IMR-90 (cell line): Measurements from ENCODE around the gene GTF2A1. TPM values are rescaled to one million over a fixed set of nuclear protein-coding genes. Genes with fewer than 3 reads are reported as not detected.

ENCODE experiments used
- ATAC-seq: fragments of 200-7000 bp; cut with Tn5 transposase; 2 replicates; pipeline ENCODE4 v1.9.1; 2020; ENCODE audit warnings: low read depth, mild to moderate bottlenecking, moderate library complexity
- BruUV-seq: library from RNA; stranded (reverse); fragments of 400-500 nt; replicated peaks from 2 replicates; lab custom pipeline; 2021; lab: Mats Ljungman, UMichigan
- CTCF ChIA-PET: fragments of 300-600 bp; formaldehyde crosslinking; extraction: SDS; loops from one replicate; lab custom pipeline; 2021; ENCODE audit warnings: antibody characterized with exemption; lab: Yijun Ruan, JAX
- POLR2A ChIA-PET: fragments of 300-600 bp; sonication (Branson Sonifier 250); formaldehyde crosslinking; loops from one replicate; lab custom pipeline; 2022; ENCODE audit warnings: antibody characterized with exemption; ENCODE audit not compliant: unreplicated experiment; lab: Charles Lee
- DNase-seq: peaks from one replicate; pipeline ENCODE4 v3.0.0; 2013
- H2AFZ ChIP-seq: replicated peaks from 2 replicates; pipeline ENCODE3; 2013; ENCODE audit warnings: low read length, mild to moderate bottlenecking; ENCODE audit not compliant: poor library complexity
- H2AK5ac ChIP-seq: 2 replicates; pipeline ENCODE4 v1.6.1; 2013; ENCODE audit warnings: low read depth, low read length, inconsistent platforms
- H2AK9ac ChIP-seq: replicated peaks from 2 replicates; pipeline ENCODE3; 2013; ENCODE audit warnings: mild to moderate bottlenecking, low read depth, low read length, moderate library complexity; ENCODE audit not compliant: poor library complexity
- H2BK120ac ChIP-seq: 2 replicates; pipeline ENCODE4 v1.6.1; 2013; ENCODE audit warnings: low read depth, low read length, inconsistent platforms
- H2BK15ac ChIP-seq: 3 replicates; pipeline ENCODE4 v1.6.1; 2013; ENCODE audit warnings: low read depth, low read length, inconsistent platforms
- H2BK20ac ChIP-seq: 2 replicates; pipeline ENCODE4 v1.6.1; 2013; ENCODE audit warnings: low read depth, mild to moderate bottlenecking, inconsistent platforms, low read length, moderate library complexity
- H2BK5ac ChIP-seq: 2 replicates; pipeline ENCODE4 v1.6.1; 2013; ENCODE audit warnings: mild to moderate bottlenecking, low read depth, low read length, inconsistent platforms; ENCODE audit not compliant: poor library complexity, severe bottlenecking
- H3K14ac ChIP-seq: replicated peaks from 2 replicates; pipeline ENCODE4 v1.6.1; 2013; ENCODE audit warnings: low read depth, low read length, inconsistent platforms
- H3K18ac ChIP-seq: 2 replicates; pipeline ENCODE4 v1.6.1; 2013; ENCODE audit warnings: low read depth, low read length, control low read depth
- H3K23ac ChIP-seq: 2 replicates; pipeline ENCODE4 v1.6.1; 2013; ENCODE audit warnings: low read depth, low read length, inconsistent platforms
- H3K27ac ChIP-seq: 2 replicates; pipeline ENCODE4 v1.5.1; 2013; ENCODE audit warnings: mild to moderate bottlenecking, control low read depth, low read length; ENCODE audit not compliant: insufficient read depth
- H3K27me3 ChIP-seq: 2 replicates; pipeline ENCODE4 v1.6.1; 2013; ENCODE audit warnings: low read length; ENCODE audit not compliant: control insufficient read depth, insufficient read depth
- H3K36me3 ChIP-seq: 2 replicates; pipeline ENCODE4 v1.6.1; 2013; ENCODE audit warnings: low read length, mixed read lengths; ENCODE audit not compliant: control insufficient read depth, insufficient read depth
- H3K4ac ChIP-seq: 2 replicates; pipeline ENCODE4 v1.6.1; 2013; ENCODE audit warnings: low read depth, low read length, inconsistent platforms
- H3K4me1 ChIP-seq: 2 replicates; pipeline ENCODE4 v1.6.1; 2013; ENCODE audit warnings: low read length, mixed read lengths; ENCODE audit not compliant: control insufficient read depth, insufficient read depth
- H3K4me2 ChIP-seq: 2 replicates; pipeline ENCODE4 v1.6.1; 2013; ENCODE audit warnings: low read depth, mild to moderate bottlenecking, control low read depth, low read length, moderate library complexity
- H3K4me3 ChIP-seq: 2 replicates; pipeline ENCODE4 v1.5.1; 2013; ENCODE audit warnings: low read depth, mild to moderate bottlenecking, control low read depth, low read length, moderate library complexity; ENCODE audit not compliant: insufficient read depth
- H3K56ac ChIP-seq: 2 replicates; pipeline ENCODE4 v1.6.1; 2013; ENCODE audit warnings: low read length, inconsistent platforms; ENCODE audit not compliant: insufficient read depth; ENCODE audit errors: extremely low read depth
- H3K79me1 ChIP-seq, 2 experiments: 2 replicates each; pipeline ENCODE4 v1.6.1; 2013; ENCODE audit warnings: low read length in 2 of 2, inconsistent platforms in 1 of 2, low read depth in 1 of 2
- H3K9ac ChIP-seq: 2 replicates; pipeline ENCODE4 v1.6.1; 2013; ENCODE audit warnings: low read depth, low read length, control low read depth
- H3K9me1 ChIP-seq: 2 replicates; pipeline ENCODE4 v1.6.1; 2013; ENCODE audit warnings: low read length, inconsistent platforms; ENCODE audit not compliant: insufficient read depth
- H3K9me3 ChIP-seq: 2 replicates; pipeline ENCODE4 v1.6.1; 2013; ENCODE audit warnings: low read length; ENCODE audit not compliant: control insufficient read depth, insufficient read depth
- H4K20me1 ChIP-seq: 2 replicates; pipeline ENCODE4 v1.6.1; 2013; ENCODE audit warnings: low read length, inconsistent platforms; ENCODE audit not compliant: insufficient read depth
- H4K5ac ChIP-seq: 2 replicates; pipeline ENCODE4 v1.6.1; 2013; ENCODE audit warnings: mild to moderate bottlenecking, low read depth, low read length, control low read depth
- H4K8ac ChIP-seq, 2 experiments: 2 replicates each; pipeline ENCODE4 v1.6.1; 2013; ENCODE audit warnings: low read depth in 2 of 2, low read length in 2 of 2, control low read depth in 1 of 2, inconsistent platforms in 1 of 2
- H4K91ac ChIP-seq: 2 replicates; pipeline ENCODE4 v1.6.1; 2013; ENCODE audit warnings: low read depth, low read length, inconsistent platforms; ENCODE audit not compliant: insufficient read depth
- BHLHE40 ChIP-seq: fragments of 150-350 bp; IDR thresholded peaks from 2 replicates; pipeline ENCODE4 v1.6.1; 2016; ENCODE audit warnings: mild to moderate bottlenecking, low read depth, low read length
- POLR2A ChIP-seq: IDR thresholded peaks from 2 replicates; pipeline ENCODE4 v1.6.1; 2012; ENCODE audit warnings: mild to moderate bottlenecking, low read depth, low read length
- SMC3 ChIP-seq: fragments of 150-350 bp; IDR thresholded peaks from 2 replicates; pipeline ENCODE4 v1.6.1; 2016; ENCODE audit warnings: low read depth, mild to moderate bottlenecking, antibody characterized with exemption, low read length, moderate library complexity
- WGBS, 2 experiments: methylation state at CpG; one replicate each; pipeline versions ENCODE4 v1.1.5 to v1.1.7; 2013; ENCODE audit warnings: missing lambda C conversion rate in 2 of 2; ENCODE audit not compliant: insufficient read length in 1 of 2; ENCODE audit errors: extremely low coverage in 2 of 2; 5-methylcytosine and 5-hydroxymethylcytosine counted together
- dilution Hi-C: fragments of 300-500 bp; cut with HindIII; formaldehyde crosslinking; loops from one replicate; pipeline ENCODE4 v1.14.3; 2018; ENCODE audit warnings: low sequenced_read_pairs; ENCODE audit not compliant: unreplicated experiment
- in situ Hi-C: fragments of 300-500 bp; cut with MboI; formaldehyde crosslinking; loops from 3 replicates; pipeline ENCODE4 v1.14.3; 2019; ENCODE audit warnings: low sequenced_read_pairs, inconsistent platforms, mixed read lengths
- intact Hi-C: fragments of 100-400 bp; cut with micrococcal nuclease; formaldehyde crosslinking; loops from 2 replicates; pipeline ENCODE4 v1.10.0; 2022
- polyA plus RNA-seq, 3 experiments: library from polyadenylated mRNA; depleted of rRNA; stranded (reverse); fragments of >200 nt; gene quantifications; 2 replicates each; pipeline ENCODE4 v1.2.3, GENCODE V29; 2012; ENCODE audit warnings: low replicate concordance in 1 of 3
- total RNA-seq: library from RNA; depleted of rRNA; stranded (reverse); fragments of >200 nt; gene quantifications from 2 replicates; pipeline ENCODE4 v1.2.3, GENCODE V29; 2012

Gene GTF2A1
- total and polyA plus RNA-seq, 2 of the 4 experiments (the other 2 are of a cell fraction) = 16.0 to 60.4 TPM

- Histone ChIP-seq H3K23ac (no peak overlapping the region), H2BK20ac (no peak overlapping the region), H3K9ac (no peak overlapping the region), H3K14ac (no peak overlapping the region), H4K91ac (no peak overlapping the region), H4K8ac (no peak overlapping the region), H3K36me3 (peaks cover 26% of the 10 kb centered on the region), H3K18ac (no peak overlapping the region), H4K20me1 (no peaks in the 10 kb centered on the region; the same call in 1 of the 2 replicates), H3K27me3 (no peaks in the 10 kb centered on the region), H2BK15ac (no peak overlapping the region), H3K79me1 (peaks cover 10 to 14% of the 10 kb centered on the region in 2 experiments), H4K5ac (no peak overlapping the region), H2AFZ (no peak overlapping the region), H2AK5ac (no peak overlapping the region), H2AK9ac (no peak overlapping the region), H3K4ac (no peak overlapping the region), H2BK120ac (no peak overlapping the region), H3K4me3 (no peak overlapping the region), H3K4me2 (no peak overlapping the region), H3K27ac (no peak overlapping the region), H3K9me1 (no peaks in the 10 kb centered on the region), H3K9me3 (no peaks in the 10 kb centered on the region), H2BK5ac (no peak overlapping the region), H3K4me1 (no peaks in the 10 kb centered on the region), H3K56ac (no peak overlapping the region)
- intact Hi-C loops (no loop called here), in situ Hi-C loops (no loop called here), dilution Hi-C loops (no loop called here)
- ChIA-PET POLR2A (no interaction called here), CTCF (no interaction called here)
- DNase-seq (no peak), ATAC-seq (no peak)
- BruUV-seq = no TSS peak
- WGBS, 2 experiments = no CpG with 5 or more reads among the region's 6 CpGs
- TF ChIP-seq SMC3 = no peak
- no peak for TF ChIP-seq POLR2A
- TF ChIP-seq BHLHE40 = no peak
Observed at GRCh38 chr14:81200054-81200453, 20.7 kb downstream of the GTF2A1 start.
